ENCODE measurements around the gene ISCA1. TPM values are rescaled to one million over a fixed set of nuclear protein-coding genes. Genes with fewer than 3 reads are reported as not detected.

Gene ISCA1
- polyA plus RNA-seq, 2 of the 4 experiments (the other 2 are of a cell fraction) = 42.4 to 58.2 TPM

- TF ChIP-seq ZNF302 (CRISPR knock-in tag; IDR thresholded peaks at IDR 0.05) = no peak
- TF ChIP-seq, protein P1, sequence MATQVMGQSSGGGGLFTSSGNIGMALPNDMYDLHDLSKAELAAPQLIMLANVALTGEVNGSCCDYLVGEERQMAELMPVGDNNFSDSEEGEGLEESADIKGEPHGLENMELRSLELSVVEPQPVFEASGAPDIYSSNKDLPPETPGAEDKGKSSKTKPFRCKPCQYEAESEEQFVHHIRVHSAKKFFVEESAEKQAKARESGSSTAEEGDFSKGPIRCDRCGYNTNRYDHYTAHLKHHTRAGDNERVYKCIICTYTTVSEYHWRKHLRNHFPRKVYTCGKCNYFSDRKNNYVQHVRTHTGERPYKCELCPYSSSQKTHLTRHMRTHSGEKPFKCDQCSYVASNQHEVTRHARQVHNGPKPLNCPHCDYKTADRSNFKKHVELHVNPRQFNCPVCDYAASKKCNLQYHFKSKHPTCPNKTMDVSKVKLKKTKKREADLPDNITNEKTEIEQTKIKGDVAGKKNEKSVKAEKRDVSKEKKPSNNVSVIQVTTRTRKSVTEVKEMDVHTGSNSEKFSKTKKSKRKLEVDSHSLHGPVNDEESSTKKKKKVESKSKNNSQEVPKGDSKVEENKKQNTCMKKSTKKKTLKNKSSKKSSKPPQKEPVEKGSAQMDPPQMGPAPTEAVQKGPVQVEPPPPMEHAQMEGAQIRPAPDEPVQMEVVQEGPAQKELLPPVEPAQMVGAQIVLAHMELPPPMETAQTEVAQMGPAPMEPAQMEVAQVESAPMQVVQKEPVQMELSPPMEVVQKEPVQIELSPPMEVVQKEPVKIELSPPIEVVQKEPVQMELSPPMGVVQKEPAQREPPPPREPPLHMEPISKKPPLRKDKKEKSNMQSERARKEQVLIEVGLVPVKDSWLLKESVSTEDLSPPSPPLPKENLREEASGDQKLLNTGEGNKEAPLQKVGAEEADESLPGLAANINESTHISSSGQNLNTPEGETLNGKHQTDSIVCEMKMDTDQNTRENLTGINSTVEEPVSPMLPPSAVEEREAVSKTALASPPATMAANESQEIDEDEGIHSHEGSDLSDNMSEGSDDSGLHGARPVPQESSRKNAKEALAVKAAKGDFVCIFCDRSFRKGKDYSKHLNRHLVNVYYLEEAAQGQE (IDR thresholded peaks at IDR 0.05) = no peak
- TF ChIP-seq E2F6 (IDR thresholded peaks at IDR 0.05; ENCODE audit: borderline replicate concordance, low read depth) = no peak
- TF ChIP-seq SMC3 (IDR thresholded peaks at IDR 0.05) = peak; percentile 72
- peak; percentile 51 for TF ChIP-seq CTCF (IDR thresholded peaks at IDR 0.05)
- no peak for TF ChIP-seq NFE2L2 (conservative IDR thresholded peaks at IDR 0.05; ENCODE audit: low read length)
- peak; percentile 50 to 71 for TF ChIP-seq RAD21 (conservative IDR thresholded peaks at IDR 0.05 in 1 of 2, IDR thresholded peaks at IDR 0.05 in 1 of 2)
- no peak for TF ChIP-seq CBX8 (IDR thresholded peaks at IDR 0.05)
- TF ChIP-seq EHMT2 (IDR thresholded peaks at IDR 0.05; ENCODE audit: low read depth) = no peak
- POLR2A ChIA-PET = no interaction called here
- Histone ChIP-seq H3K4me2 (peak overlapping the region; percentile 29; the same call in 1 of the 3 replicates), H3K4me3 (no peak overlapping the region), H3K4me1 (no peaks in the 10 kb centered on the region), H3K9me3 (no peaks in the 10 kb centered on the region), H3K27ac (no peak overlapping the region)
- ATAC-seq (peak; percentile 54 to 79; a peak in 3 of 6 replicates), FAIRE-seq (no peak), DNase-seq (ENCODE audit: low read depth in 1 of 2, low spot score in 1 of 2) (peak in 1 of 2 experiments; percentile 14)
- CTCF ChIA-PET = interaction anchor here (0.6 to 4.0 kb wide), 37 partner anchors 8 to 1558 kb away, joined by 3 to 26 read pairs (median 4); no protein-coding TSS in a partner anchor
- WGBS (ENCODE audit: missing lambda C conversion rate) = 47% methylated on average over 10 of the region's 10 CpGs
Measured at GRCh38 chr9:86238861-86239770, 43.2 kb downstream of the ISCA1 start.

DNA sequence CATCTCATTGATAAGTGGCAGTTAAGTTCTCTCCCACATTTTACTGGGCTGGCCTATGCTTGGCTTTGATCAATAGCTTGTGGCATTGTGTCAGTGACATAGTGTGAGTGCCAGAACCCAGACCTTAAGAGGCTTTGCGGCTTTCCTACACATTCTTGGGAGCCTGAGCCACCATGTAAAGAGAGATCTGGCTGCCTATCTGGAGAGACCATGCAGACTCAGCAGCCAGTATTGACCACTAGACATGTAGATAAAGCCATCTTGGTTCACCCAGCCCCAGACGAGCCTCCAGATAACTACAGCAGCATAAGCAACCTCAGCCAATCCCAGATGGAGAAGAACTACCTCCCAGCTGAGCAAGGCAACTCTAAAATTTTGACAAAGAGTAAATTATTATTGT is 51.5 kb downstream of the ISCA1 start:
- H3K27ac ChIP-seq = no peak overlapping the region
- DNase-seq (ENCODE audit: low read depth in 1 of 2, low spot score in 1 of 2) (no peak), ATAC-seq (no peak), FAIRE-seq (no peak)
- H3K9me3 ChIP-seq = no peaks in the 10 kb centered on the region
- CTCF ChIA-PET = interaction anchor here (1.1 to 5.7 kb wide), 2 partner anchors 9 to 28 kb away, joined by 3 to 22 read pairs; no protein-coding TSS in a partner anchor
- H3K4me1 ChIP-seq = no peaks in the 10 kb centered on the region
- no peak overlapping the region for H3K4me3 ChIP-seq
- 62% methylated on average over 2 of the region's 2 CpGs for WGBS (ENCODE audit: missing lambda C conversion rate)
- H3K4me2 ChIP-seq = no peak overlapping the region
- TF ChIP-seq EHMT2 (IDR thresholded peaks at IDR 0.05; ENCODE audit: low read depth) = no peak
- TF ChIP-seq, protein P1 (IDR thresholded peaks at IDR 0.05) = no peak
- TF ChIP-seq GATA3 (IDR thresholded peaks at IDR 0.05; ENCODE audit: borderline replicate concordance) = no peak
- no peak for TF ChIP-seq BHLHE40 (IDR thresholded peaks at IDR 0.05; ENCODE audit: low read depth, low read length)
- TF ChIP-seq ZNF302 (CRISPR knock-in tag; IDR thresholded peaks at IDR 0.05) = no peak
- no peak for TF ChIP-seq JUNB (IDR thresholded peaks at IDR 0.05)
- POLR2A ChIA-PET = no interaction called here
